ENCODE data around the gene PTGIR.

DNA sequence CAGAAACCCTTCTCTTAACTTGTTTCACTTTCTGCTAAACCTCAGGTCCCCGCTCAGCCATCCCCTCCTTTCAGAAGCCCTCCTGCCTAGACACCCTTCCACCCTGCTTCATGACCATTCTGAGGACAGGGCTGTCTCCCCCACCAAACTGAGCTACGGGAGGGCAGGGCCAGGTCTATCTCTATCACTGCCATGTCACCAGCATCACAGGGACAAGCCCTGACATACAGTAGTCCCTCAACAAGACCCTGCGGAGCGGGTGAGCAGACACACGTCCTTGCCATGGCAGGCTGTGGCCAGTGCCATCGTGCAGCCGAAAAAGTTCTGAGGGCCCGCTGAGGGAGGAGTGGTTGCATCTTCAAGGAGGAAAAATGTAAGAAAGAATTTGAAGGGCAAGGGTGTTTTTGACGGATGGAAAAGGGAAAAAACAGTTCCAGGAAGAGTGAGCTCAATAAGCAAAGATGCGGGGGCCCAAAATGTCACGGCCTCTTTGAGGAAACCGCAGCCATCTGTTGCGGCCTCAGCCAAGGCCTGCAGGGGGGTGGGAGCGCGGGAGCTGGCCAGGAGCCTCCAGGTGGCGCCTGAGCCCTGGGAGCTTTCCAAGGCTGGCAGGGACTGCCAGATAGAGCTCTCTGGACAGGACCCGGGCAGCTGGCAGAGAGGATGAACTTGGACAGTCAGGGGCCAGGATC lies 8.1 kb downstream of the PTGIR start:
- TF ChIP-seq POLR2AphosphoS5 (IDR thresholded peaks at IDR 0.05; ENCODE audit: low read depth, low read length) = no peak
- no peak for TF ChIP-seq TAF1 (IDR thresholded peaks at IDR 0.05; ENCODE audit: borderline replicate concordance, insufficient read depth, low read length)
- TF ChIP-seq, protein P1, sequence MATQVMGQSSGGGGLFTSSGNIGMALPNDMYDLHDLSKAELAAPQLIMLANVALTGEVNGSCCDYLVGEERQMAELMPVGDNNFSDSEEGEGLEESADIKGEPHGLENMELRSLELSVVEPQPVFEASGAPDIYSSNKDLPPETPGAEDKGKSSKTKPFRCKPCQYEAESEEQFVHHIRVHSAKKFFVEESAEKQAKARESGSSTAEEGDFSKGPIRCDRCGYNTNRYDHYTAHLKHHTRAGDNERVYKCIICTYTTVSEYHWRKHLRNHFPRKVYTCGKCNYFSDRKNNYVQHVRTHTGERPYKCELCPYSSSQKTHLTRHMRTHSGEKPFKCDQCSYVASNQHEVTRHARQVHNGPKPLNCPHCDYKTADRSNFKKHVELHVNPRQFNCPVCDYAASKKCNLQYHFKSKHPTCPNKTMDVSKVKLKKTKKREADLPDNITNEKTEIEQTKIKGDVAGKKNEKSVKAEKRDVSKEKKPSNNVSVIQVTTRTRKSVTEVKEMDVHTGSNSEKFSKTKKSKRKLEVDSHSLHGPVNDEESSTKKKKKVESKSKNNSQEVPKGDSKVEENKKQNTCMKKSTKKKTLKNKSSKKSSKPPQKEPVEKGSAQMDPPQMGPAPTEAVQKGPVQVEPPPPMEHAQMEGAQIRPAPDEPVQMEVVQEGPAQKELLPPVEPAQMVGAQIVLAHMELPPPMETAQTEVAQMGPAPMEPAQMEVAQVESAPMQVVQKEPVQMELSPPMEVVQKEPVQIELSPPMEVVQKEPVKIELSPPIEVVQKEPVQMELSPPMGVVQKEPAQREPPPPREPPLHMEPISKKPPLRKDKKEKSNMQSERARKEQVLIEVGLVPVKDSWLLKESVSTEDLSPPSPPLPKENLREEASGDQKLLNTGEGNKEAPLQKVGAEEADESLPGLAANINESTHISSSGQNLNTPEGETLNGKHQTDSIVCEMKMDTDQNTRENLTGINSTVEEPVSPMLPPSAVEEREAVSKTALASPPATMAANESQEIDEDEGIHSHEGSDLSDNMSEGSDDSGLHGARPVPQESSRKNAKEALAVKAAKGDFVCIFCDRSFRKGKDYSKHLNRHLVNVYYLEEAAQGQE (IDR thresholded peaks at IDR 0.05; ENCODE audit: insufficient read depth in 1 of 2, low read depth in 2 of 2, low read length in 2 of 2) = no peak
- no peak for TF ChIP-seq SIN3A (IDR thresholded peaks at IDR 0.05; ENCODE audit: borderline replicate concordance, insufficient read depth, low read length)
- TF ChIP-seq FOXP2 (optimal IDR thresholded peaks at IDR 0.05; ENCODE audit: borderline replicate concordance, extremely low read depth, extremely low read length, insufficient read depth) = no peak
